GM12801 (cell line): ENCODE measurements around the gene COPE.

ENCODE experiments used
- TF ChIP-seq, protein P1 (sequence below): IDR thresholded peaks from one replicate; pipeline ENCODE4 v1.5.1; 2011; ENCODE audit warnings: control low read depth; ENCODE audit not compliant: insufficient read length; ENCODE audit errors: extremely low read depth

COPE gene

DNA sequence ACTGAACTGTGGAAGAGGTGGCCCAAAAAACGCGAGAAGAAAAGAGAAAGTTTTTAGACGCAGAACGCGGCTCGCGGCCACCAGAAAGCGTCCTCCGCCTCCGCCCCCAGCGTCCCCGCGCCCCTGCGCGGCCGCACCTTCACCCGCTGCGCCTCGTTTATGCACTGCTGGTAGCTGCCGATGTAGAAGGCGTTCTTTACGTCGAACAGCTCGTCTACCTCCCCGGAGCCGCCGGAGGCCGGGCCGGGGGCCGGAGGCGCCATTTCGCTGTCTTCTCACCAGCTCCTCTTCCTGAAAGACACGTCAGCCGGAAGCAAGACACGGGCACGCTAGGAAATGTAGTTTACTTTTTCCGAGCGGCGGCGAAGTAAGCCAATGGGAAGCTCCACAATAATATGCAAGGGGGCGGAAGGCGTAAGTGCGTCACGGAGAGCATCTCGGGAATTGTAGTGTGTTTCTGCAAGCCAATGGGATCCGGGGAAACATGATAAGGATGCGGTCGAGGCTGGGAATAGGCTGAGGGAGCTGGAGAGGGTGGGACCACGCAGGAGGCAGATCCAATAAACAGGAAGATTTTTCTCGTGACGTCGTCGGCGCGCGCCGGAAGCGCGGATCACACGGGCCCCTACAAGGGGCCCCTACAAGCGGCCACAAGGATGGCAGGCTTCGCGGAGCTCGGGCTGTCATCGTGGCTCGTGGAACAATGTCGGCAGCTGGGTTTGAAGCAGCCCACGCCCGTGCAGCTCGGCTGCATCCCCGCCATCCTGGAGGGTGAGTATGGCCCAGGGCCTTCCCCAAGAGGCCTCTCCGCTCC lies at the start of gene COPE, which contains the start of gene DDX49:
TSS of gene COPE (minus strand) at position 302 of the 814 bp plus-strand sequence. CDS start at position 263, 39 bp downstream.
TSS of gene DDX49 (plus strand) at position 630 of the 814 bp plus-strand sequence. CDS start at position 657, 27 bp downstream.
- TF ChIP-seq, protein P1, sequence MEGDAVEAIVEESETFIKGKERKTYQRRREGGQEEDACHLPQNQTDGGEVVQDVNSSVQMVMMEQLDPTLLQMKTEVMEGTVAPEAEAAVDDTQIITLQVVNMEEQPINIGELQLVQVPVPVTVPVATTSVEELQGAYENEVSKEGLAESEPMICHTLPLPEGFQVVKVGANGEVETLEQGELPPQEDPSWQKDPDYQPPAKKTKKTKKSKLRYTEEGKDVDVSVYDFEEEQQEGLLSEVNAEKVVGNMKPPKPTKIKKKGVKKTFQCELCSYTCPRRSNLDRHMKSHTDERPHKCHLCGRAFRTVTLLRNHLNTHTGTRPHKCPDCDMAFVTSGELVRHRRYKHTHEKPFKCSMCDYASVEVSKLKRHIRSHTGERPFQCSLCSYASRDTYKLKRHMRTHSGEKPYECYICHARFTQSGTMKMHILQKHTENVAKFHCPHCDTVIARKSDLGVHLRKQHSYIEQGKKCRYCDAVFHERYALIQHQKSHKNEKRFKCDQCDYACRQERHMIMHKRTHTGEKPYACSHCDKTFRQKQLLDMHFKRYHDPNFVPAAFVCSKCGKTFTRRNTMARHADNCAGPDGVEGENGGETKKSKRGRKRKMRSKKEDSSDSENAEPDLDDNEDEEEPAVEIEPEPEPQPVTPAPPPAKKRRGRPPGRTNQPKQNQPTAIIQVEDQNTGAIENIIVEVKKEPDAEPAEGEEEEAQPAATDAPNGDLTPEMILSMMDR = no peak

DNA sequence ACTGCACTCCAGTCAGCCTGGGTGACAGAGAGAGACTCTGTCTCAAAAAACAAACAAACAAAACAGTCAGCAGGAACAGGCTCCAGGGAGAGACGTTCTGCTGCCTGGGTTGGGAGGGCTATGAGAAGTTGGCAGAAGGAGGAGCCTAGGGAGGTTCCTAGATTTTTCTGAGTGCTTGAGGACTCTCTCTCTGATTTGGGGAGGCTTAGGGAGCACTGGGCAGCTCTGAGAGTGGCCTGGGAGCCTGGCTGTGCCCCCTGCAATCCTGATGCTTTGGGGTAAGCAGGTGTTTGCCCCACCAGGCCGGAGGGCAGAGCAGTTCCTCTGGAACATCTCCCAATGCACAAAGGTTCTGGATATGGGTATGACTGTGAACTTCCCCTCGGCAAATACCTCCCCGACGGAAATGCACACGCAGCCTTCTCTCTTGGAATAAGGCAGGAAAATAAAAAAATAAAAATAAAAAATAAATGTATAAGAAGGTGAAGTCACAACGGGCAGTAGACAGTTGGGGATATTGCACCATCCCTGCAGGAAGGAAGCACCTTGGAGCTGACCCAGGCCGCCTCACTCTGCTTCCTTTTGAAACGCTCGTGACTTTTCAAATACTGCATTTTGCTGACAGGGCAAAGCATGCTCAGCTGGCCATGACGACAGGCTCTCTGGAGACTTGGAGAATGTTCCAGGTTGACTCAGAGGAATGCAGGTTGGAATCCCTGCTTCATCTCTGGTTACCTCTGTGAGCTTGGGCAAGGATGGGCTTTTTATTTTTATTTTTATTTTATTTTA lies 48.4 kb upstream of the COPE start:
- TF ChIP-seq, protein P1 = no peak

DNA sequence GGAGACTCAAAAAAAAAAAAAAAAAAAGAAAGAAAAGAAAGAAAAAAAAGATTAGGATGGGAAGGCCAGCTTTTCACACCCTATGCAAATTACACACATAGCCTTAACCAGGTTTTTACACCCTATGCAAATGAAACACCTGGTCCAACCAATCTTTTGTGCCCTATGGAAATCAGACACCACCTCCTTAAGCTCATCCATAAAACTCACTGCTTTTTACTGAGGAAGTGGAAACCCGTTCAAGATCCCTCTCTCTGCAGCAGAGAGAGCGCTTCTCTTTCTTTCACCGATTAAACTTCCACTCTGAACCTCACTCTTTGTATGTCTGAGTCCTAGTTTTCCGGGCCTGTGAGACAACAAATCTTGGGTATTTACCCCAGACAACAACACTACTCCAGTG lies 47.1 kb upstream of the COPE start:
- TF ChIP-seq, protein P1 = no peak

DNA sequence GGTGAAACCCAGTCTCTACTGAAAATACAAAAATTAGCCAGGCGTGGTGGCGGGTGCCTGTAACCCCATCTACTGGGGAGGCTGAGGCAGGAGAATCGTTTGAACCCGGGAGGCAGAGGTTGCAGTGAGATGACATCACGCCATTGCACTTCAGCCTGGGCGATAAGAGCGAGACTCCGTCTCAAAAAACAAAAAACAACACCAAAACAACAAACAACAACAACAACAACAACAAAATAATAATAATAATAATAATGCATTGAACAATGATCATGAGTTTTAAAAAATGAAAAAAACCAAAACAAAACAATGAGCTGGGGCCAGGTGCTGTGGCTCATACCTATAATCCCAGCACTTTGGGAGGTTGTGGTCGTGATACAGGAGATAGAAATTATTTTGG lies 44.9 kb upstream of the COPE start:
- TF ChIP-seq, protein P1 = no peak

DNA sequence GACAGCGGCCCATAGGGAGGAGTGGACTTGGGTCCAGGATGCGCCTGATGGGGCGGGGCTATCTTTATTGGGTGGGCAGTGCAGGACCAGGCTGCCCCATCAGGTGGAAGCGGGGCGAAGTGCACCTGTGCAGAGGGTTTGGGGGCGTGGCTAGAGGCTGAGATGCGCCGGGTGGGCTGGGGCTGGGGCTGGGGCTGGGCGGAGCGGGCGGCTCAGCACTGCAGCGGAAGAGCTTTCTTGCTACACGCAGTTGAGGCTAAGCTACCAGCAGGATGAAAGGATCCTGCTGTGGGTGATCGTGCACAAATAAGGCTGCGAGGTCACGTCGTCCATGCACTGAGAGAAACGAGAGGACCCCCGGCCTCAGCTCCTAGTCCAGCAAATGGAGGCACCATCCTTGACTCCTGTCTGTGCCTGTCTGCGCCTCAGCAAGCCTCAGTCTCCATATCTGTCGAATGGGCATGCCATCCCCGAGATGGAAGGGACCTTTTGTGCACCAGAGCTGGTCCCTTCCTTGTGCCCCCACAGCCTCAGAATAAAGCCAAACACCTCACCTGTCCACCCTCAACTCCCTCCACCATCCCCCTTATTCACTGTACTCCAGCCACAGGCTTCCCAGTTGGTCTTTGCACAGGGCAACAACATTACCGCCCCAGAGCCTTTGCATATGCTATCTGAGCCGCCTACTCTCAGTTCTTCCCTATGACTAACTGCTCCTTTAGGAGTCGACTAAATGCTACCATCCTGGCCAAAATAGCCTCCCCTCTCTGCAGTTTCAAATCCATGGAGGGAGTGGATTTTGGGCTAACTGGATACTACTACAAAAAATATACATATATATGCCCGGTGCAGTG lies 42.8 kb upstream of the COPE start:
- TF ChIP-seq, protein P1 = no peak

DNA sequence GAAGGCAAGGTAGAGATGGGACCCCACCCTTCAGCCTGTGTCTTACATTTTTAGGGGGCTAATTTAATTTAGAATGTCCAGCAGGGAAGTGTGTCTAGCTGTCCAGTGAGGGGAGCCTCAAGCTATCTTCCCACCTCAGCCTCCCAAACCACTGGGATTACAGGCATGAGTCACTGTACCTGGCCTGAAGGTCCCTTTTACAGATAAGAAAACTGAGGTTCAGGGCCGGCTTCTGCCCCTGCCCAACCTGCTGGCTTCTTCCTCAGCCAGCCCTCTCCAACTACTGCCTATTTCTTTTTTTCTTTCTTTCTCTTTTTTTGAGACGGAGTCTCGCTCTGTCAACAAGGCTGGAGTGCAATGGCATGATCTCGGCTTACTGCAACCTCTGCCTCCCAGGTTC lies 41.2 kb upstream of the COPE start:
- TF ChIP-seq, protein P1 = no peak

DNA sequence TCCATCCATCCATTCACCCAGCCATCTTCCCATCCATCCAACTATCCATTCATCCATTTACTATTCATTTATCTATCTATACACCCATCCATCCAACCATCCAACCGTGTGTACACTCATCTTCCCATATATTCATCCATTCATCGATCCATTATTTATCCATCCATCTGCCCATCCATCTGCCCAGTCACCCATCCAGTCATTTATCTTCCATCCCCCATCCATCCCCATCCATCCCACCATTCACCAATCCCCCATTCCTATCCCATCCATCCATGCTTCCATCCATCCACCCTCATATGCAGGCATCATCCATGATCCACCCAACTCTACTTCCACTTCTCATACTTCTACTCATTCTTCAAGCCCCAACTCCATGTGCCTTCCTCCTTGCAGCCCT lies 35.9 kb upstream of the COPE start:
- TF ChIP-seq, protein P1 = no peak
